Measurements from ENCODE around the gene NPFFR1.

NPFFR1 gene, protein sequence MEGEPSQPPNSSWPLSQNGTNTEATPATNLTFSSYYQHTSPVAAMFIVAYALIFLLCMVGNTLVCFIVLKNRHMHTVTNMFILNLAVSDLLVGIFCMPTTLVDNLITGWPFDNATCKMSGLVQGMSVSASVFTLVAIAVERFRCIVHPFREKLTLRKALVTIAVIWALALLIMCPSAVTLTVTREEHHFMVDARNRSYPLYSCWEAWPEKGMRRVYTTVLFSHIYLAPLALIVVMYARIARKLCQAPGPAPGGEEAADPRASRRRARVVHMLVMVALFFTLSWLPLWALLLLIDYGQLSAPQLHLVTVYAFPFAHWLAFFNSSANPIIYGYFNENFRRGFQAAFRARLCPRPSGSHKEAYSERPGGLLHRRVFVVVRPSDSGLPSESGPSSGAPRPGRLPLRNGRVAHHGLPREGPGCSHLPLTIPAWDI

DNA sequence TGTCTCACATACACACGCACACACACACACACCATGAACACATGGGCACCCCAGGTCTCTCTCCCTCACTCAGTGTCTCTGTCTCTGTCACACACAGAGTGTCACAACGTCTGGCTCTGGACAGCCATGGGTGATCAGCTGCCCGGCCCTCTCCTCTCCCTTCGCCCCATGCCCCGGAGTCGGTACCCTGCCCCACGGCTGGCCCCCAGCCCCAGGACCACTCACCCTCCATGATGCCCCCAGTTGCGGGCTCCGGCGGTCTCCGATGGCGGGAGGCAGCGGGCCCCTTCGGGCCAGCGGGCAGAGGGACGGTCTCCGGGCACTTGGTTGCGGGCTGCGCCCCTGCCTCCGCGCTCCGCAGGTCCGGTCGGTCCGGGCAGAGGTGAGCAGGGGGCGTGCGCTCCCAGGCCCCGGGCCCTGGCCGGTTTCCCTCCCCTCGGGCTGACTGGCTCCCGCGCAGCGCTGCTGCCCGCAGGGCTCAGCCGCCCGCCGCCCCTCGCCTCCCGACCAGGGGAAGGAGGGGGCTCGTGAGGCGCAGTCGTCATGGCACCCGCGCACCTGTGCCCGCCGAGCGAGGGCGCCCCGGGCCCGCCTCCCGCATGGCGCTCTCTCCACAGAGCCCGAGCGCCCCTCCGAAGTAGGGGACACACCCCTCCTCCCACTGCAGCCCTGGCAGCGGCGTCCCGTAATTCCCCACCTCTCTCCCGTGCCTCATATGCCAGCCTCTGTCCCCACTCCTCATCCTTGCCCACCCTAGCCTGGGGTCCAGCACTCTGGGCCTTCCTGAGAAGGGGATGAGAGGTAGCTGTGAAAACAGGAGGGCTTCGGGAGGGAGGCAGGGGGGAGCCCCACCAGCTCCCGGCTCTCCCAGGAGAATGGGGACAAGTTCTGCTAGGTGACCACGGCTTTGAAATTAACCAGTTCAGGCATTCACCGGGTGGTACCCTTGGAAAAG is at the start of gene NPFFR1:
TSS of gene NPFFR1 (minus strand) at position 560 of the 955 bp plus-strand sequence. CDS start at position 232, 328 bp downstream.
- no peak for DNase-seq (ENCODE audit: low read depth in 2 of 2)

DNA sequence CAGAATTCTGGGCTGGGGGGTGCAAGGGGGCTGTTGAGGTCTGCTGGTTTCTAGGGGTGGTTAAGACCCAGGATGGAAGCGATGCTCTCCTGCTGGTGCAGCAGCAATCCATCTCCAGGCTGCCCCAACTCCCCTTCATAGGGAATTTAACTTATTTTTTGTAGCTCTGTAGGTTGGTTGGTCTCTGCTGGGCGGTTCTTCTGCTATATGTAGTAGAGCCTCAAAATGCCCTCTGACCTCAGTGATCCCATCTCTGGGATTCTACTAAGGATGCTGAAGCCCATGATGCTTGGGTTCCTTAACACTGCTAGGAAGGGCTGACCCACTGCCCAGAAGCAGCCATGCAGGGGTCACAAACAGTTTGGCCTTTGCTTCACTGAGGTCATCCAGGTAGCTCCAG is 49.5 kb upstream of the NPFFR1 start:
- no peak for DNase-seq (ENCODE audit: low read depth in 2 of 2)

DNA sequence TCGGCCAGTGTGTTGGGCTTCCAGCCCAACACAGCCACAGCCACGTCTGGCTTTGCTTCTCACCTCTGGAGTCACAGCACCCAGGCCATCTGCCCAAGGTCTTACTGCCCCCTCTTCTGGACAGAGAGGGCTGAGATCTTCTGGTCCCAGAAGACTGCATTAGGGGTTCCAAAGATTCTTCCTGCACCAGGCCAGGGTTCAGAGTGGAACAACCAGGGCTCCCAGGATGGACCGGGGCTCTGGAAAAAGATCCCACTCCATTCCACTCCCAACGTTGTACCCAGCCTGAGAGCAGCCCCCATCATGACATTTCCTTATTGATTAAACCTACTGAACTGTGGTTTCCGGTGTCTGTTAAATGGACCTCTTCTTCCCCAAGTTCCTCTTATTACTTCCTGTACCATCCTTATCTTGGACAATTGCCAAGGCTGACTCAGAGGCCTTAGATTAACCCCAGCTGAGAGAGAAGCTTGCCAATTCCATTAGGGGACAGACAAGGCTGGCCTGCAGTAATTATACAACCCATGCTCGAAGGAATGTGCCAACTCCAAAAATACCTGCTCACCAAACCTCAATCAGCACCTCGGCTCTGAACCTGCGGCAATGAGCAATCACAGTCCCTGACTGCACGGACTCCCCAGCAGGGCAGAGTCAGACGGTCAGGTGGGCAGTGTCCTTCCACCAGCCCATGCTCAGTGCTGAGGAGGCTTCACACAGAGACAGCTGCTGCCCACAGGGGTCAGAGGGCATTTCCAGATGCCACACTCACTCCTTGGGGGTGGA is 47.9 kb upstream of the NPFFR1 start:
- DNase-seq (ENCODE audit: low read depth in 2 of 2): no peak

DNA sequence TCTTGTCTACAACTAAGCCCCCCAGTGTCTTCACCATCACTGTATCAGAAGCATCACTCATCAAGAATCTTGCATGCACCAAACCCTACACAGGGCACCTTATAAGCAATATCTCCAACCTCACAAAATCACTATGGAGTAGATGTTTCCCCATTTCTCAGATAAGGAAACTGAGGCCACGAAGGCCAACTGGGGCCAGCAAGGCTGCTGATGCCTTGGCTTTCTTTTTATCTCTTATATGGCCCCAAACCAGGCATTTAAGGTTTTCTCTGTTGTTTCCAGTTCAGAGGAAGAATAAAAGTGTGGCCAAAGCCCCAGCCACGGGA is 47.3 kb upstream of the NPFFR1 start:
- DNase-seq (ENCODE audit: low read depth in 2 of 2): no peak

DNA sequence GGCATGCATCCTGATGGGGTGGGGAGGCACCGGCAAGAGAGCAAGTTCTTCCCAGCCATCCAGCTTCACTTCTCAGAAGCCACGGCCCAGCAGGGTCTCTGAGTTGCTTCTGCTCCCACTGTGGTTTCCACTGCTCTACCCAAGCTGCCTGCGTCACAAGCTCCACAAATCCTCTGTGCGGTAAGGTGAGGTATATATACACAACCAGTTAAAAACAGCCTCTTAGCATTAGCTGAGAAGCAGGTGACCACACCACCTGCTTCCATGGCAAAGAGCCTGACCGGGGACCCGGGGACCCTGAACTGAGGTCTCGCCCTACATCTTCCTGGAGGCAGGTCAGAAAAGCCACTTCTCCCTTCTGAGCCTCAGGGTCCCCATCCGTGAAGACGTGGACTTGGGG is 46.9 kb upstream of the NPFFR1 start:
- DNase-seq (ENCODE audit: low read depth in 2 of 2): no peak

DNA sequence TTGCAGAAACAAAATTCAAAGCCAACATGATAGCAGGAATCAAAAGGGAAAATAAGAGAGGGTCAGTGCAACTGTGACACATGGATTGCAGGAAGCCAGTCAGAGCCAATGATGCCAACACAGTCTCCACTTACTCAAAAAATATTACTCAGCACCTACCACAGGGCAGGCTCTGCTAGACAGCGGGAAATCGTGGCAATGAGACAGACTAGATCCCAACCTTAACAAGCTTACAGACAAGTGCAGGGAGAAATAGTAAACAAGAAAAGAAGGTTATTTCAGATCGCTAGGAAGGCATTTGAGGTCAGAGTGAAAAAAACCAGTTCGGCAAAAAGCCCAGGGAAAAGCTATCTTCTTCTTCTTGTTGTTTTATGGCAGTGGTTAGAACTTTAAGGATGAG is 45.2 kb upstream of the NPFFR1 start:
- no peak for DNase-seq (ENCODE audit: low read depth in 2 of 2)

DNA sequence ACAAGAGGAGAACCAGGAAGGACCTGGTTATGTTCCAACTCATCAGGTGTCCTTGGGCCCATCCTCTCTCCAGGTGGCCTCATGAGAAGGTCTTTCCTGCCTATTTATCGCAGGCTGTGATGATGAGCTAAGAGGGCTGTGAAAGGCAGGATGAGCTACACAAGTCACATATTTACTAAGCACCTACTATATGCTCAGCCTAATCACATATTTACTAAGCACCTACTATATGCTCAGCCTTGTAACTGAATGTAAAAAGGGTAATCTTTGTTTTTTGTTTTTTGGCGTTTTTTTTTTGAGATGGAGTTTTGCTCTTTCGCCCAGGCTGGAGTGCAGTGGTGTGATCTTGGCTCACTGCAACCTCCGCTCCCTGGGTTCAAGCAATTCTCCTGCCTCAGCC is 44.2 kb upstream of the NPFFR1 start:
- no peak for DNase-seq (ENCODE audit: low read depth in 2 of 2)

DNA sequence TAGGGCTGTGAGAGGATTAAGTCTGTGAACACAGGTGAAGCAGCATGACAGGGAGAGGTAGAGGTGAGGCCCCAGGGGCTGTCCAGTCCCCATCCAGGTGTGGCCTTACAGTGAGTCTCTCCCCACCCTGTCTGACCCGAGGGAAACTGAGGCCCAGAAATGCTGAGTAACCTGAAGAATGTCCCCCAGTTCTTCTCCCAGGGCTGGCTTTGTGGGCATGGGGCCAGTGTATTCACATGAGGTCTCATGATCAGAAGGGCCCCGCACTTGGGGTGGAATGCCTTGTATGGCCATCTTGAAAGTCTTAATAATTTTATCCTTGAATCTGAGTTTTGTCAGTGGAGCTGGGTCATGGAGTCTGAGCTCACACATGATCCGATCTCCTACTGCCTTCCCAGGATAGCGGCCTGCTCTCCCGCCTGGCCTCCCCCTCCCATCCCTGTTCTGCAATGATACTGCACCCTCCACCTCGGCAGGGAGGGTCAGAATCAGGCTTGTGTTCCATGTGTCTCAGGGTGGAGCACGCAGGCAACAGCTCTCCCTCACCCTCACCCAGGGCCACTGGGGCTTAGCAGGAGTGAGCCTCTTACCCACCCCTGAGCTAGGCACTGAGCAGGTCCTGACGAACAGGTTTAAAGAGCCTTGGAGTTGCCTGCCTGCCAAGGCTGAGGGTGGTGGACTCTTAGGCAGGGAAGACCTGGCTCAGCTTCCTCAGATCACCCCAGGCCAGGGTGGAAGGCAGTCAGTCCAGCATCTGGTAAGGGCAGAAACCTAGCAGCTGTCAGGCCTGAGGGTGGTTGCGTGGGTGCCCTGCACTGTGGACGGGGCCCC is 41.4 kb upstream of the NPFFR1 start:
- no peak for DNase-seq (ENCODE audit: low read depth in 2 of 2)

DNA sequence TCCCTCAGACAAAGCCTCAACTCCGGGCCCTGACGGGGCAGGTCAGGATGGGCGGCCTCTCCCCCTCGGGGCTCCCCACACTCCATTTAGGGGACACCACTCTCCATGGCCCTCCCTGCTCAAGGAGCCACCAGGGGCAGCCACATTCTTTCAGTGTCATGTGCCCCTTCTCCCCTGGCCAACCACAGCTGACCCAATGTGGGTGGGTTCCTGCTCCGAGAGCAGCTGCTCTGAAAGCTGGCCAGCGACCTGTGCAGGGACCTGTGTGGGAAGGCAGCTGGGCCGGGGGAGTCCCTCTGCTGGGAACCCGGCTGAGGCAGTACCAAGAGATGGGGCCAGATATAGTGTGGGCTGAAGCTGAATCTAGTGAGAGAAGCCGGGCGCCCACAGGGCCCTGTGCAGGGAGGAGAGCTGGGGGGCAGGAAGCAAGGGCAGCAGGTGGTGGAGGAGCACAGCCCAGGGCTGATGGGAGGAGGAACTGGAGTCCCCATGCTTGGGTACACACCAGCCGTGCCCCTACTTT is 40.6 kb upstream of the NPFFR1 start:
- DNase-seq (ENCODE audit: low read depth in 2 of 2): no peak

DNA sequence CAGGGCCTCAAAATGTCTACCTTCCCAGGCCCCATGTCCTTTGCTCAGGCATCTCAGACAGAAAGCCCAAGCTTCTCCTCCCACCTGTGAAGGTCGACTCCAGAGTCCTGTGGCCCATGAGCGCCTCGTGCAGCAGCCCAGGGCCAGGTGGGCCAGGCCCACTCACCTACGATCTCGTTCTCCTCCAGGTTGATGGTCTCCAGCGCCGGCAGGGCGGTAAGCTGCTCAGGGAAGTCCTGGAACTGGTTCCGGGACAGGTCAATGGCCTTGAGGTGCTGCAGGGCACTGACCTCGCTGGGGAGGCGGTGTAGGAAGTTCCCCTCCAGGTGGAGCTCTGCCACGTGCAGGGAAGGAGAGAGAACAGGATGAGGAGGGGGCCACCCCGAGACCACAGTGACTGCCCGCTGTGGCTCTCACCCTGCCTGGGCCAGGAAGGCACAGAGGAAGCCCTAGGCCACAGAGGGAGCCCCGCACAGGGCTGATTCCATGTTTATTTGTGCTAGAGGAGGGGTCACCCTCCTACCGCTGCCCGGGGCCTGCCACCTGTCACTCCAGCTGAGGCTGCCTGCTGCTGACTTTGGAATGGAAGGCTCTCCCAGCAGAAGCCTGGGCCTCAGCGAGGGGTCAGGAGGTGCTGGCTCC is 40.0 kb upstream of the NPFFR1 start:
- no peak for DNase-seq (ENCODE audit: low read depth in 2 of 2)

DNA sequence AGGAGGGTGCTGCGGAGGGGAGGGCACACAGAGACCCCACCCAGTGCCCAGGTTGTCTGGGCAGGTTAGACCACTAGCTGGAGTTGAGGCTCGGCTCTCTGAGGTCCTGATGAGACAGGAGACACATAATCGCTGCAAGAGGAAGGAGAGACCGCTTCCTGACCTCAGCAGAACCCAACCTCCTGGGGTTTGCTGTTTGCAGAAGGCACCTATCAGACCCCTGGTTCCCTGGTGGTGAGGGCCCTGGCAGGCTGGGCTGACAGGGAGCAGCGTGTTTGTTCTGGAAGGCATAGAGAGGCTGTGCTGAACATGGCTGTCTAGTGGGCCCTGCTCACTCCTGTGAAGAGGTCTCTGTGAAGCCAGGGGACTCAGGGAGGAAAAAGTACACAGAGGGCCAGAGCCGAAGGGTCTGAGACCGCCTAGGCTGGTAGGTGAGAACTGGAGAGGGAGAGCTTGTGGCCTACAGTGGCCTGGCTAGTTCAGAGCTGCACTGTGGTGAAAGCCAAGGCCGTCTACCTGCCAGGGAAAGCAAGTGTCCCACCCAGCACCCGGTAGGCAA is 39.4 kb upstream of the NPFFR1 start:
- DNase-seq (ENCODE audit: low read depth in 2 of 2): no peak

DNA sequence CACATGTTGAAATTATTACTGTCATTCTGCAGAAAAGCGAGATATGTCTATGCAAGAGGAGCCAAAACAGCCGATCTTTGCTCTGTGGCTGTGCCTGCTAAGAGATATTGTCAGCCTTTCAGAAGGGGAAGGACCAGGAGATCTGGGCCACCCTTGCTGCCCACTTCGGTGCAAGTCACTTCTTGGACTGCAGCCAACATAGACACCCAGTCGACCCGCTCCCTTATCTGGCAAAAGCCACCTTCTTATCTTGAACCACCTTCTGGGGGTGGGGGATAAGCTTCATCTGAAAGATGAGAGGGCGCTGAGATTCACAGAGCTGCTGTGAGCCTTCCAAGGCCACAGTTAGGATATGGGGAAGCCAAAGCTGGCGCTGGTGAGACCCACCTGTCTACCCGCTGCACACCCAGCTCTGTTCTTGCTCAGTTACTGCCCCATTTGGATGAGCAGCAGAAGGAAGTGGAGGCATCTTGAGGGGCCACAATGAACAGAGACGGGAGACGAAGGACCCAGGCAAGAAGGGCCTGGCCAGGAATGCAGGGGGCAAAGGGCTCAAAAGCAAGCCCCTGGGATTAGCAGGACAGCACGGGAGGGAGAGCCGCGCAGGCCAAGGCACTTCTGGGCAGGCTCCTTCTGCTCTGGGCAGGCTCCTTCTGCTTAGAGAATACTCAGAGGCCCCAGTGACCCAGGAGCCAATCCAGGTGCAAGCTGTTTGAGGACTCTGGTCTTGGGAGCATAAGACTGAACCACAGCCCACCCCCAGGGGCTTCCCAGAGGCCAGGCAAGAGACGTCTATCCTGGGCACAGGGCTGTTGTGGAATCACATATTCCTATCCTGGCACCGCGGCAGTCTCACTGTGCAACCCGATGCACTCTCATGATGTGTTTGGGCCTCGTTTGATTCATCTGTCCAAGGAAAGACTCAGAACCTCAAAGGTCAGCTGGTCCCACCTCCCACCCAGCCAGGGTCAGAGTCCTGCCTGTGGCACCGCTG is 38.4 kb upstream of the NPFFR1 start:
- no peak for DNase-seq (ENCODE audit: low read depth in 2 of 2)

DNA sequence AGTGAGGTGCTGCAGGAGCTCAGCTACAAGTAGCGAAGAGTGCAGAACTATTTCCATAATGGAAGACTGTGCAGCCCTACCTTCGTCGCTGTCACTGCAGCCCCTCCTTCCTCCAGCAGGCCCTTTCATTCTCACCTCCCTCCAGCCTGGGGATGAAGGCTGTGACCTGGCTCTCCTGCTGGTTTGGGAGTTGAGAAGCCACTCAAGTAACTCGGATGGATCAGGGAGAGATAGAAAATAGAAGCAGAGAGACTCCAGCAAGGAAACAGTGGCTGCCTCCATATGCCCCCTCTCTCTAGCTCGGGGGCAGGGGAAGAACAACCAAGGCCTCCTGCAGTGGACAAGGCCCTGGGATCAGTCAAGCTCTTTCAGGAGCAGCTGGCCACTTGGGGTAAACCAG is 37.4 kb upstream of the NPFFR1 start:
- no peak for DNase-seq (ENCODE audit: low read depth in 2 of 2)

DNA sequence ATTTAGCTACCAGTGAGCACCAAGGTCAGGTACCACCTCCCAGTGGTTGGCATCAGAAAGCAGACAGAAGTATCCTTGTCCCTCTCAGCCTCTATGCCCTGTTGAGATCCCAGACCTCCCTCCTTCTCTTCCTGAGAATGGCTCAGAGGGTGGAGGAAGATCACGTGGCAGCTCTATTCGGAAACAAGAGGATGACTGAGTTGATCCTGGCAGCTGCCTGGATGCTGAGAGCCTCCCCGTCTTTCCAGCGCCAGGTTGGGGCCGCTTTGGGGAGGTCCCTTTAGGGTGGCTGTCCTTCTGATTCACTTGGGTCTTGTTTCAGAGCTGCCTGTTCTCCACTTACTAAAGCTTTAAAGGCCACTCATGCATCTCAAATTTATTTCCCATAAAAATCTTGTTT is 36.9 kb upstream of the NPFFR1 start:
- no peak for DNase-seq (ENCODE audit: low read depth in 2 of 2)

DNA sequence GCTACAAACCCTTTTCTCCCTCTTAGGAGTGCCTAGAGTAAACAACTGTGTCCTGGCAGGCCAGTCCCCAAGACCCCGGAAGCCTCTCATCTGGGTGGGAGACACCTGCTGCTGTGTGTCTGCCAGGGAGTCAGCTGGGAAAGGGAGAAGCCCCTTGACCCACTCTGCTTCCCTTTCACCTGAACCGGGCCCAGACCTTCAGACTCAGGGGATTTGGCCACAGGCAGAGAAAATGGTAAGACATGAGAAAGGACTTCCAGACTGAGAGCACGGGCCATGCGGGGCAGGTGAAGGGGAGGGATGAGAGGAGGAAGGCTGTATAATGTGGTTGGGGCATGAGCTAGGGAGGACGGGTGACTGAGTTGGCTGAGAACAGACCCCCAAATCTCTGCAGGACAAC is 36.0 kb upstream of the NPFFR1 start:
- DNase-seq (ENCODE audit: low read depth in 2 of 2): no peak

DNA sequence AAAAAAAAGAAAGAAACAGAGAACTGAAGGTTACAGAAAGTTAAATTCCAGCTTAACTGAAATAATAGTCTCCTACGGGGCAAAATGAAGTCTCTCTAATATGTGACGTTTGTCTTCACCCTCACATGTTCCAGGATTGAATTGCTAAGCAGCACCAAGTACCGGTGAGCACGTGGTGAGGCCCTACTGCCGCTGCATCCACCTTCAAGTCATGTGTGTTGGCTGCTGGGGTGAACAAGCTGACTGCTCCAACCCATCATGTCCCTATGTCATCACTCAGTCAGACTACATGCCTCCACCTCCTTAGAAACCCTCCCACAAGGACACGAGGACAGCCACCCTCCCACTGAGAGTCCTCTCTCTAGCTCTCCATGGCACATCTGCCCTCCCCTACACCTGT is 35.4 kb upstream of the NPFFR1 start:
- DNase-seq (ENCODE audit: low read depth in 2 of 2): no peak

DNA sequence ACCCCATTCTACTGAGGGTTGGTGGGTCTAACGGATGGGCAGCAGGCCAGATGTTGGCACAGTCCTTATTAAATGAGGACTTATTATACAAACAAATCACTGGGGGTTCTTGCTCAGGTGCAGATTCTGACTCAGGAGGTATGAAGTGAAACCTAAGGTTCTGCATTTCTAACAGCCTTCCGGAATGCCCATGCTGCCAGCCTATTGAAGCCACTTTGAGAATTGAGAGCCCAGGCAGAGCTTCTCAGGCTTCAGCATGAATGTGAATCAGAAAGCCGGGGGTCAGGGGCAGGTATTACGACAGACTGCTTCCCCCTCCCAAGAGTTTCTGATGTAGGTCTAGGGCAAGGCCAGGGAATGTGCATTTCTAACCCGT is 34.1 kb upstream of the NPFFR1 start:
- no peak for DNase-seq (ENCODE audit: low read depth in 2 of 2)

DNA sequence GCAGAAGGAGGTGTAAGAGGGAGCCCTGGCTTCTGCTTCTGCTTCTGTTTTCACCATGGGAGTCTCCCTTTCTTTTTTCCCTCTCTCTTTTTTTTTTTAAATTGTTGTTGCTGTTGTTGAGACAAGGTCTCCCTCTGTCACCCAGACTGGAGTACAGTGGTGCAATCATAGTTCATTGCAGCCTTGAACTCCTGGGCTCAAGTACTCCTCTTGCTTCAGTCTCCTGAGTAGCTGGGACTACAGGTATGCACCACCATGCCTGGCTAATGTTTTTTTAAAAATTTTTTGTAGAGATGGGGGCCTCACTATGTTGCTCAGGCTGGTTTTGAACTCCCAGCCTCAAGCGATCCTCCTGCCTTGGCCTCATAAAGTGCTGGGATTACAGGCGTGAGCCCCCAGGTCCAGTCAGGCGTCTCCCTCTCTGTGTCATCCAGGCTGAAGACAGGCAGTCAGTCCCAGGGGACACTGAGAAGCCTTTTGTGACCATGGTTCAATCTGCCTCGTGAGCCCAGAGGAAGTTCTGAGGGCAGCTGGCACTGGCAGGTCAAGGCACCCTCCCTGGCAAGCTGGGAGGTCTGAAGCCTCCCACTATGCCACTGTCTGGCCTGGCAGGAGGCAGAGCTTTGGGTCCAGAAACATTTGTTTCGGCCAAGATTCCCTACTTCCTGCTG is 33.6 kb upstream of the NPFFR1 start:
- no peak for DNase-seq (ENCODE audit: low read depth in 2 of 2)

All from stimulated activated CD8-positive, alpha-beta memory T cell treated with anti-CD3 and anti-CD28 coated beads, Interleukin-7, amount 100 ng/mL, for 1 hour (primary cell).